GM18870 (cell line): Measurements from ENCODE around the gene USO1.
"Not testable (repeated sequence)": the region's sequence is repeated elsewhere in the genome, so short reads cannot be mapped to it uniquely, and the experiment has no call there.

Experiments used
- ATAC-seq: cut with Tn5 transposase; IDR thresholded peaks from one replicate; pipeline ENCODE4 v1.9.1; 2021; ENCODE audit warnings: moderate library complexity; ENCODE audit not compliant: unreplicated experiment

USO1 gene

GRCh38 chr4:75724066-75724866 is at the start of gene USO1:
USO1 (plus strand) TSS chr4:75724577; CDS start chr4:75724820, 243 bp downstream.
- ATAC-seq, result peak; percentile 76

- no peak for ATAC-seq
Observed at GRCh38 chr4:75675004-75675531, 49.3 kb upstream of the USO1 start.

- no peak for ATAC-seq
Observed at GRCh38 chr4:75678473-75678872, 45.9 kb upstream of the USO1 start.

GRCh38 chr4:75678965-75679364 is 45.4 kb upstream of the USO1 start:
- no peak for ATAC-seq

GRCh38 chr4:75679876-75680575 is 44.4 kb upstream of the USO1 start:
- no peak for ATAC-seq

- ATAC-seq, result no peak
Observed at GRCh38 chr4:75683482-75684155, 40.8 kb upstream of the USO1 start.

GRCh38 chr4:75685546-75686189 is 38.7 kb upstream of the USO1 start:
- no peak for ATAC-seq

GRCh38 chr4:75686346-75686745 is 38.0 kb upstream of the USO1 start:
- no peak for ATAC-seq

GRCh38 chr4:75687125-75687524 is 37.3 kb upstream of the USO1 start:
- ATAC-seq, result not testable (repeated sequence)

GRCh38 chr4:75692066-75692465 is 32.3 kb upstream of the USO1 start:
- not testable (repeated sequence) for ATAC-seq

GRCh38 chr4:75696071-75696470 is 28.3 kb upstream of the USO1 start:
- ATAC-seq, result no peak

GRCh38 chr4:75696581-75696980 is 27.8 kb upstream of the USO1 start:
- ATAC-seq, result no peak

GRCh38 chr4:75698162-75698962 is 26.0 kb upstream of the USO1 start:
- peak; percentile 96 for ATAC-seq

- peak; percentile 36 for ATAC-seq
Observed at GRCh38 chr4:75698963-75699228, 25.5 kb upstream of the USO1 start.

GRCh38 chr4:75699299-75699698 is 25.1 kb upstream of the USO1 start:
- ATAC-seq, result no peak

GRCh38 chr4:75702919-75703411 is 21.4 kb upstream of the USO1 start:
- ATAC-seq, result no peak

GRCh38 chr4:75705198-75705977 is 19.0 kb upstream of the USO1 start:
- no peak for ATAC-seq

- peak; percentile 61 for ATAC-seq
Observed at GRCh38 chr4:75708218-75708691, 16.1 kb upstream of the USO1 start.

GRCh38 chr4:75710246-75710645 is 14.1 kb upstream of the USO1 start:
- no peak for ATAC-seq
